Chondrocyte (in vitro differentiated cells): Measurements from ENCODE around the gene TFAP2A. TPM values are rescaled to one million over a fixed set of nuclear protein-coding genes. Genes with fewer than 3 reads are reported as not detected.
A peak's percentile ranks its signal among the peaks of the same experiment; 100 is the strongest.

Source experiments
- DNase-seq: peaks from one replicate; pipeline ENCODE4 v3.0.0; 2021; ENCODE audit warnings: mixed read lengths, low spot score
- H3K27ac Mint-ChIP-seq: one replicate; pipeline ENCODE4 v1.8.0; 2021; ENCODE audit warnings: mild to moderate bottlenecking, moderate library complexity, mixed read lengths; ENCODE audit not compliant: unreplicated experiment
- H3K27me3 Mint-ChIP-seq: 2 replicates; pipeline ENCODE4 v1.8.0; 2021; ENCODE audit warnings: low read depth, mixed read lengths
- H3K36me3 Mint-ChIP-seq: 2 replicates; pipeline ENCODE4 v1.8.0; 2021; ENCODE audit warnings: low read depth, mixed read lengths
- H3K4me1 Mint-ChIP-seq: 2 replicates; pipeline ENCODE4 v1.8.0; 2021; ENCODE audit warnings: low read depth, mild to moderate bottlenecking, mixed read lengths
- H3K4me3 Mint-ChIP-seq: one replicate; pipeline ENCODE4 v1.8.0; 2021; ENCODE audit warnings: mild to moderate bottlenecking, moderate library complexity, mixed read lengths; ENCODE audit not compliant: unreplicated experiment
- H3K9me3 Mint-ChIP-seq: 2 replicates; pipeline ENCODE4 v1.8.0; 2021; ENCODE audit warnings: low read depth, mixed read lengths
- total RNA-seq: library from RNA; stranded (reverse); gene quantifications from 3 replicates; pipeline ENCODE4 v1.2.1, GENCODE V29; 2021
- TF ChIP-seq, protein P1 (sequence below): fragments of 200-600 bp; sonication (generic); IDR thresholded peaks from 2 replicates; pipeline ENCODE4 v1.5.0; 2021; ENCODE audit warnings: antibody characterized with exemption, mild to moderate bottlenecking, moderate library complexity

TFAP2A gene
- total RNA-seq, 1 donor from 2014 or later: 1.4 TPM

DNA sequence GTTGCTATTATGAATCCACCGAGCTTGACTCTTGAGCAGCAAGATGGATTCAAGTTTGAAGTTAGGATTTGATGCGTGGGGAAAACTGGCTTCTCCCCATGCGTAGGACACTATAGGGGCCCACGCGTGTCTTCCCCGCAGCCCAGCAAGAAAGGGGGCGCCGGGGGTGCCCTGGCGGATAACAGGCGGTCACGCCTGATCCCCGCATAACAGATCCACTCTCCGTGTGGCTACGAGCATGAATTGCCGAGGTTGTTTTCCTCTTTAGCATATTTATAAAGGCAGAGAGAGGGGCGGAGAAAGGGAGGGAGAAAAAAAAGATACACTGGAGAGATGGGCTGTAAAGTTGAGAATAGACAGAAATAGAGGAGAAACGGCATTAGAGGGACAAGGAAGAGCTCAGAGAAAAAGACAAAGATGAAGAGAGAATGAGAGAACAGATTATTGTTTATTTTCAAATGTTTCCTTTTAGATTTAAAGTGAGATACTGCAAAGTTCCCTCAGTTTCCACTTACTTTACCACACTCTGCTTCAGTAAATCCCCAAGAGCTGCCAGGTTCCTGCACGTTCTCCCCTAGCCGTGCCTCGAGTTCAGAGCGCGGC is 32.0 kb downstream of the TFAP2A start:
- Mint-ChIP-seq H3K27ac (no peak overlapping the region), H3K9me3 (no peaks in the 10 kb centered on the region), H3K27me3 (peaks cover 51% of the 10 kb centered on the region), H3K36me3 (peaks cover 2% of the 10 kb centered on the region), H3K4me1 (peaks cover 19% of the 10 kb centered on the region), H3K4me3 (no peak overlapping the region)
- TF ChIP-seq, protein P1, sequence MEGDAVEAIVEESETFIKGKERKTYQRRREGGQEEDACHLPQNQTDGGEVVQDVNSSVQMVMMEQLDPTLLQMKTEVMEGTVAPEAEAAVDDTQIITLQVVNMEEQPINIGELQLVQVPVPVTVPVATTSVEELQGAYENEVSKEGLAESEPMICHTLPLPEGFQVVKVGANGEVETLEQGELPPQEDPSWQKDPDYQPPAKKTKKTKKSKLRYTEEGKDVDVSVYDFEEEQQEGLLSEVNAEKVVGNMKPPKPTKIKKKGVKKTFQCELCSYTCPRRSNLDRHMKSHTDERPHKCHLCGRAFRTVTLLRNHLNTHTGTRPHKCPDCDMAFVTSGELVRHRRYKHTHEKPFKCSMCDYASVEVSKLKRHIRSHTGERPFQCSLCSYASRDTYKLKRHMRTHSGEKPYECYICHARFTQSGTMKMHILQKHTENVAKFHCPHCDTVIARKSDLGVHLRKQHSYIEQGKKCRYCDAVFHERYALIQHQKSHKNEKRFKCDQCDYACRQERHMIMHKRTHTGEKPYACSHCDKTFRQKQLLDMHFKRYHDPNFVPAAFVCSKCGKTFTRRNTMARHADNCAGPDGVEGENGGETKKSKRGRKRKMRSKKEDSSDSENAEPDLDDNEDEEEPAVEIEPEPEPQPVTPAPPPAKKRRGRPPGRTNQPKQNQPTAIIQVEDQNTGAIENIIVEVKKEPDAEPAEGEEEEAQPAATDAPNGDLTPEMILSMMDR: no peak
- no peak for DNase-seq

DNA sequence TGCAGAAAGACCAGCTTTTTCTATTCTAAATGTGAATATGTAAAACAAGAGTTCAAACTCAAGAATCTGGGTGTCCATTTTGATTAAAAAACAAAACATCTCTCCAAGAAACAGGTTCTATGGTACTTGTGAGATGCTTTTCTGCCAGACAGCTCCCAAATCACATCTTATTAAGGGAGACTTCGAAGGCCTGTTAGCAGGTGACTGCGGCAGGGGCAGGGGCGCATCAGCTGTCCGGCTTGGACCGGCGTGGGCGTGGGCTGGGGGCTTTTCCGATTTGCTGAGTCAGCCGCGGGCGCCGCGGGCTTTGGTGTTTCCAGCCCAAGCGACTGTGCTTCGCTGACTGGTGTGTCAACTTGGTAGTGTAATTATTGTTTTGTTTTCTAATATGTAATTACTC is 32.6 kb downstream of the TFAP2A start:
- H3K27me3 Mint-ChIP-seq: peaks cover 46% of the 10 kb centered on the region

DNA sequence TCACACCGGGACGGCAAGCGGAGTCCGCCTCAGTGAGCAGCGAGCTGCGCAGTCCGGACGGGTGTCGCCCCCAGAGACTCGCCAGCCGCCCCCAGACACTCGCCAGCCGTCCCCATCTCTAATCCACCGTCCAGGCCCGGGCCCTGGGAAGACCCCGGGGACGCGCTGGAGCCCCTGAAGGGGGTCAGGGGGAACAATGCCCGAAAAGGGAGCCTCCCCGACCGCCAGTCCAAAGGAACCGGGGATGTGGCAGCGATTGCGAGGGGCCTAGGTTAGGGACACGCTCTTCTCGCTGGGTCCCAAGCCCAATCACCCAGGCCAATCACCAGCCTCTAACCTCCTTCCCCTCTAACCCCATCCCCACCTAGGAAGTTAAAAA is 33.1 kb downstream of the TFAP2A start:
- Mint-ChIP-seq H3K4me1 (peaks cover 19% of the 10 kb centered on the region), H3K36me3 (peaks cover 2% of the 10 kb centered on the region), H3K27me3 (peaks cover 42% of the 10 kb centered on the region), H3K27ac (no peak overlapping the region), H3K9me3 (no peaks in the 10 kb centered on the region), H3K4me3 (no peak overlapping the region)
- peak; percentile 84 for DNase-seq
- TF ChIP-seq, protein P1: no peak

More for the DNA sequence above, 32.6 kb downstream of the TFAP2A start:
- DNase-seq: peak; percentile 86
- peaks cover 2% of the 10 kb centered on the region for H3K36me3 Mint-ChIP-seq
- no peak overlapping the region for H3K27ac Mint-ChIP-seq
- no peak overlapping the region for H3K4me3 Mint-ChIP-seq
- TF ChIP-seq, protein P1: no peak
- H3K9me3 Mint-ChIP-seq: no peaks in the 10 kb centered on the region
- H3K4me1 Mint-ChIP-seq: peaks cover 19% of the 10 kb centered on the region

DNA sequence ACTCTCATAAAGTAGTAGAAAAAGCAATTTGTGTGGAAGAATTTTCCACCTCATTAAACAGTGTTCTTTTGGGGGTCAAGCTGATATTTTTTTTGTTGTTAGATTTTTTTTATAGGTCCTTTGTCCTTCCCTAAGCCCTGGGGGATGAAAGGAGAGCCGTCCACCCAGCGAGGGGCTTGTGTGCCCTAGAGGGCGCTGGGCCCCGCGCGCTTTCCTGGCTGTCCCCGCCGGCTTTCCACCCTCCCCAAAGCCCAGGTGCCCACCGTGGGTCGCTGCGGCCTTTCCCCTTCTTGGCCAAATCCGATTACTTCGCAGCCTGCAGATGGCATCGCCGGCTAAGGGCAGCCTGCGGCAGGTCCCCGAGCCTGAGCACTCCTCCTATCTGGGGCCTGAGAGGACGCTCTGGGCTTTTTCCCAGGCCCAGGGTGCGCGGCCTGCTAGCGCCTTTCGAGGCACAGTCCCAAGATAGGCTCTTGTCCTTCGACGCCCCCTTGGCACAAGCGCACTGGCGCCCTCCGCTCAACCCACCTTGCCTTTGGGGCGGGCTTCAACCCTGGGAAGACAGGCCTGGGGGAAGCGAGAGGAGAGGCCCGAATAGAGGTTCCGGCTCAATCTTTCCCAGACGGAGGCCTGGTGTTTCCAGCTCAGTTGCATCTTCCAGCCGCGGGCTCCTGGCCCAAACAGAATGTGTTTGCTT is 33.6 kb downstream of the TFAP2A start:
- Mint-ChIP-seq H3K4me1 (peaks cover 19% of the 10 kb centered on the region), H3K27ac (no peak overlapping the region), H3K9me3 (no peaks in the 10 kb centered on the region), H3K4me3 (no peak overlapping the region), H3K27me3 (peaks cover 37% of the 10 kb centered on the region), H3K36me3 (peaks cover 2% of the 10 kb centered on the region)
- TF ChIP-seq, protein P1: peak; percentile 26
- DNase-seq: peak; percentile 86

DNA sequence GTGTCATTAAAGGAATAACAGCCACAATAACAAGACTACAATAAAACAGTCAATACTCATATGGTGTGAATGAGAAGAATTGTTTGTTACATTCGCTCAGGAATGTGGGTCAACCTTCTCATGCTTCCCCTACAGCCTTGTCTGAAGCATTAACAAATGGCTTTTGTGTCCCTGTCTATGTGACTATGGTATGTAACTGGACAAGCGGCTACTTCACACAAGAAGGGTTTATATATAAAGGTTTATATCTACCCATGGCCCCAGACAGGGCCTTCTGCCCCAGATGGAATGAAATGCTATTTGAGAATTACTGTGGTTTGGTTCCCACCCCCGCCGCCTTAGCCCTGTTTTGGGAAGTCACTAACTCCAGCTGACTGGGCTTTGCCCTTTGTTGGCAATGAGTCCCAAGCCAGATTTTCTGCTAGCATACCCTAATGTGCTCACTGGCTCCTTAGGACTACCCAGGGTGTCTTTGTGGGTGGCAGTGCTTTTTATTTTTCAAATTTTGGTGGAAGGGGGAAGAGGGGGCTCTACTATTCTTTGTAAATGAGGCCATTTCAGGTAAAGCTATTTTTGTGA is 39.4 kb downstream of the TFAP2A start:
- Mint-ChIP-seq H3K4me3 (no peak overlapping the region), H3K27ac (no peak overlapping the region), H3K4me1 (peaks cover 9% of the 10 kb centered on the region), H3K27me3 (peaks cover under 1% of the 10 kb centered on the region), H3K9me3 (no peaks in the 10 kb centered on the region), H3K36me3 (no peaks in the 10 kb centered on the region)
- TF ChIP-seq, protein P1: no peak
- DNase-seq: no peak
